KMS-11 (cell line): ENCODE measurements around the gene CACNA1D.

Source experiments
- H2AFZ ChIP-seq: fragments of 200-600 bp; sonication (generic); 2 replicates; pipeline ENCODE4 v1.6.1; 2016; ENCODE audit warnings: antibody characterized with exemption, mixed run types, low read depth
- H3K27ac ChIP-seq: fragments of 200-600 bp; sonication (generic); 2 replicates; pipeline ENCODE4 v1.6.1; 2016; ENCODE audit warnings: mild to moderate bottlenecking, mixed run types
- H3K27me3 ChIP-seq: fragments of 200-600 bp; sonication (generic); 2 replicates; pipeline ENCODE4 v1.6.1; 2017; ENCODE audit warnings: mild to moderate bottlenecking, low read depth, mixed run types, moderate library complexity; ENCODE audit not compliant: insufficient read depth
- H3K36me3 ChIP-seq: fragments of 200-600 bp; sonication (generic); 2 replicates; pipeline ENCODE4 v1.6.1; 2017; ENCODE audit warnings: mild to moderate bottlenecking, mixed run types; ENCODE audit not compliant: insufficient read depth
- H3K4me1 ChIP-seq: fragments of 200-600 bp; sonication (generic); 2 replicates; pipeline ENCODE4 v1.6.1; 2016; ENCODE audit warnings: mild to moderate bottlenecking, low read depth, mixed run types; ENCODE audit not compliant: poor library complexity, severe bottlenecking
- H3K4me2 ChIP-seq: fragments of 200-600 bp; sonication (generic); 2 replicates; pipeline ENCODE4 v1.7.0; 2016; ENCODE audit warnings: mild to moderate bottlenecking, mixed run types
- H3K4me3 ChIP-seq: fragments of 200-600 bp; sonication (generic); IDR thresholded peaks from 2 replicates; pipeline ENCODE4 v1.6.1; 2017; ENCODE audit warnings: low read depth, low read length, mixed read lengths; ENCODE audit not compliant: insufficient read depth
- H3K79me2 ChIP-seq: fragments of 200-600 bp; sonication (generic); 2 replicates; pipeline ENCODE4 v1.6.1; 2016; ENCODE audit warnings: low read depth, mixed run types; ENCODE audit not compliant: insufficient read depth
- H3K9ac ChIP-seq: fragments of 200-600 bp; sonication (generic); 2 replicates; pipeline ENCODE4 v1.6.1; 2016; ENCODE audit warnings: mild to moderate bottlenecking, mixed run types
- H4K20me1 ChIP-seq: fragments of 200-600 bp; sonication (generic); 2 replicates; pipeline ENCODE4 v1.6.1; 2016; ENCODE audit warnings: mild to moderate bottlenecking, mixed run types; ENCODE audit not compliant: insufficient read depth
- TF ChIP-seq, protein P1 (sequence below): fragments of 200-600 bp; sonication (generic); conservative IDR thresholded peaks from 2 replicates; pipeline ENCODE4 v1.6.1; 2017; ENCODE audit warnings: low read depth, mild to moderate bottlenecking, antibody characterized with exemption, low read length, moderate library complexity, mixed read lengths

CACNA1D gene

GRCh38 chr3:53523346-53523745 is 28.9 kb downstream of the CACNA1D start:
- no peak overlapping the region for H3K27ac ChIP-seq
- no peaks in the 10 kb centered on the region for H3K27me3 ChIP-seq
- no peak overlapping the region for H3K4me3 ChIP-seq
- no peak overlapping the region for H3K4me2 ChIP-seq
- H3K79me2 ChIP-seq = no peaks in the 10 kb centered on the region
- H3K9ac ChIP-seq = no peak overlapping the region
- H3K36me3 ChIP-seq = no peaks in the 10 kb centered on the region
- H2AFZ ChIP-seq = no peak overlapping the region
- TF ChIP-seq, protein P1, sequence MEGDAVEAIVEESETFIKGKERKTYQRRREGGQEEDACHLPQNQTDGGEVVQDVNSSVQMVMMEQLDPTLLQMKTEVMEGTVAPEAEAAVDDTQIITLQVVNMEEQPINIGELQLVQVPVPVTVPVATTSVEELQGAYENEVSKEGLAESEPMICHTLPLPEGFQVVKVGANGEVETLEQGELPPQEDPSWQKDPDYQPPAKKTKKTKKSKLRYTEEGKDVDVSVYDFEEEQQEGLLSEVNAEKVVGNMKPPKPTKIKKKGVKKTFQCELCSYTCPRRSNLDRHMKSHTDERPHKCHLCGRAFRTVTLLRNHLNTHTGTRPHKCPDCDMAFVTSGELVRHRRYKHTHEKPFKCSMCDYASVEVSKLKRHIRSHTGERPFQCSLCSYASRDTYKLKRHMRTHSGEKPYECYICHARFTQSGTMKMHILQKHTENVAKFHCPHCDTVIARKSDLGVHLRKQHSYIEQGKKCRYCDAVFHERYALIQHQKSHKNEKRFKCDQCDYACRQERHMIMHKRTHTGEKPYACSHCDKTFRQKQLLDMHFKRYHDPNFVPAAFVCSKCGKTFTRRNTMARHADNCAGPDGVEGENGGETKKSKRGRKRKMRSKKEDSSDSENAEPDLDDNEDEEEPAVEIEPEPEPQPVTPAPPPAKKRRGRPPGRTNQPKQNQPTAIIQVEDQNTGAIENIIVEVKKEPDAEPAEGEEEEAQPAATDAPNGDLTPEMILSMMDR = no peak
- H4K20me1 ChIP-seq = no peaks in the 10 kb centered on the region
- no peaks in the 10 kb centered on the region for H3K4me1 ChIP-seq

DNA sequence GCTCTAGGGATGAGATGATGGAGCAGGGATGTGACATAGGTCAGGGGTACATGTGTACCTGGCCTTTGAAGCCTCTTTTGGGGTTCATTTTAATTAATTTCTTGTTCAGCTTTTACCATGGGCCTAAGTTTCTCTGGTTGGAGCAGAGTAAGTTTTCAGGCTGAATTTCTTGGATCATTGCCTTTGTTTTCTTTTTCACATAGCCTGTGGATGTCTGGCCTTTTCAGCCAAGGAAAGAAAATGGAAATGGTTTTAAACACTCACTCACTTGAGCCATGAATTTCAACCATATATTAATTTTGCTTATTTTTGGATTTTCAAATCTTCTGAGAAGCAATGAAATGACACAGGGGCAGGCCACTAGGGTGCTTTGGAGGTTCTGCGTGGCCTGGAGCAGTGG is 30.2 kb downstream of the CACNA1D start:
- Histone ChIP-seq H4K20me1 (no peaks in the 10 kb centered on the region), H3K79me2 (no peaks in the 10 kb centered on the region)

GRCh38 chr3:53525765-53526703 is 31.6 kb downstream of the CACNA1D start:
- Histone ChIP-seq H3K36me3 (no peaks in the 10 kb centered on the region), H3K27ac (no peak overlapping the region), H4K20me1 (no peaks in the 10 kb centered on the region), H3K4me1 (no peaks in the 10 kb centered on the region), H2AFZ (no peak overlapping the region), H3K27me3 (no peaks in the 10 kb centered on the region), H3K79me2 (no peaks in the 10 kb centered on the region), H3K4me3 (no peak overlapping the region), H3K4me2 (no peak overlapping the region), H3K9ac (no peak overlapping the region)
- TF ChIP-seq, protein P1 = no peak

More for the DNA sequence above, 30.2 kb downstream of the CACNA1D start:
- Histone ChIP-seq H3K27me3 (no peaks in the 10 kb centered on the region), H3K9ac (no peak overlapping the region), H3K27ac (no peak overlapping the region), H3K4me1 (no peaks in the 10 kb centered on the region), H3K36me3 (no peaks in the 10 kb centered on the region), H2AFZ (no peak overlapping the region), H3K4me2 (no peak overlapping the region), H3K4me3 (no peak overlapping the region)
- TF ChIP-seq, protein P1 = no peak

DNA sequence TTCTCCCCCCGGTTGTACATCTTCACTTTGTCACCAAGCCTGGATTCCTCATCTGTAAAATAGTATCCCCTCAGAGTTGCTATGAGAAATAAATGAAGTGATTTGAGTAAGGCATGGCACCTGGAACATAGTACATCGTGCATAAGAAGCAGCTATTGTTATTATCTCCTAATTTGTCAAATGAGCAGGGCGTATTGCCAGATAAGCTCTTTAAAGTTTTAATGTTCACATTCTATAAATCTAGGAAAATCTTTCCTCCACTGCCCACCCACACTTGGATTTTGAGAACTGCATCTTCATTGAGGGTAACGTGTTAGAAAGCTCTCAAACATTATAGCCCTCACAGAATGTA is 32.3 kb downstream of the CACNA1D start:
- no peaks in the 10 kb centered on the region for H4K20me1 ChIP-seq
- no peaks in the 10 kb centered on the region for H3K79me2 ChIP-seq
- no peaks in the 10 kb centered on the region for H3K36me3 ChIP-seq
- H2AFZ ChIP-seq = no peak overlapping the region
- no peaks in the 10 kb centered on the region for H3K27me3 ChIP-seq
- TF ChIP-seq, protein P1 = no peak
- H3K4me1 ChIP-seq = no peaks in the 10 kb centered on the region
- H3K4me3 ChIP-seq = no peak overlapping the region
- H3K9ac ChIP-seq = no peak overlapping the region
- no peak overlapping the region for H3K27ac ChIP-seq
- no peak overlapping the region for H3K4me2 ChIP-seq
